Measurements from ENCODE around the gene SLC25A20. TPM values are rescaled to one million over a fixed set of nuclear protein-coding genes. Genes with fewer than 3 reads are reported as not detected.

Gene SLC25A20
- total RNA-seq, 1 donor from 2014 or later = 10.5 TPM

DNA sequence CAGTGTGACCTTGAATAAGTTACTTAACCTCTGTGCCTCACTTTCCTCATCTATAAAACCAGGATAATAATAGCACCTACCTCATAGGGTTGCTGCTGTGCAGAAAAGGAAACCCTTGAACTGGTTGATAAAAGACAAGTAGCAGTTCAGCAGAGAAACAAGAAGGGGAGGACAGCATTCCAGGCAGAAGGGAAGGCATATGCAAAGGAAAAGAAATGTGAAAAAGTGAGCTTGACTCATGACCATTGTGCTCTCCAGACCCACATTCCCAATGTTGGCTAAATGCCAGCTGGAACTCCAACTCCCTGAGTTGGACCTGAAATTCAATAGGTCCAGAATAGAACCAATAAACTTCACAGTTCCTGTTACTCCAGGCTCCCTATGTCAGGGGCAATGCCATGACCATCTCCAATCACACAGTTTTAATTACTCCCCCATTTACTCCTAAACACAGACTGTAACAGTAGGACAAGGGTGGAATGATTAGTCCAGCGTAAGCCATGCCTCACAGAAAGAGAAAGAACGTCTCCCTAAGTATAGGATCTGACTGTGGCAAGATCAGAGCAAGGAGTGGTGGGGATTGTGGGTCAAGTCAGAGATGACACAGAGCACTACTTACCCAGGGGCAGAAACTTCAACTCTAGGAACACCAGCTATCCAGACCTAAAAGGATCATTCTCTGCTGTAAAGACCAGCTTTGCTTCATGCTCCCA, 77.9 kb downstream of the SLC25A20 start:
- Mint-ChIP-seq H3K27ac (peak overlapping the region; percentile 15), H3K4me1 (no peaks in the 10 kb centered on the region)

DNA sequence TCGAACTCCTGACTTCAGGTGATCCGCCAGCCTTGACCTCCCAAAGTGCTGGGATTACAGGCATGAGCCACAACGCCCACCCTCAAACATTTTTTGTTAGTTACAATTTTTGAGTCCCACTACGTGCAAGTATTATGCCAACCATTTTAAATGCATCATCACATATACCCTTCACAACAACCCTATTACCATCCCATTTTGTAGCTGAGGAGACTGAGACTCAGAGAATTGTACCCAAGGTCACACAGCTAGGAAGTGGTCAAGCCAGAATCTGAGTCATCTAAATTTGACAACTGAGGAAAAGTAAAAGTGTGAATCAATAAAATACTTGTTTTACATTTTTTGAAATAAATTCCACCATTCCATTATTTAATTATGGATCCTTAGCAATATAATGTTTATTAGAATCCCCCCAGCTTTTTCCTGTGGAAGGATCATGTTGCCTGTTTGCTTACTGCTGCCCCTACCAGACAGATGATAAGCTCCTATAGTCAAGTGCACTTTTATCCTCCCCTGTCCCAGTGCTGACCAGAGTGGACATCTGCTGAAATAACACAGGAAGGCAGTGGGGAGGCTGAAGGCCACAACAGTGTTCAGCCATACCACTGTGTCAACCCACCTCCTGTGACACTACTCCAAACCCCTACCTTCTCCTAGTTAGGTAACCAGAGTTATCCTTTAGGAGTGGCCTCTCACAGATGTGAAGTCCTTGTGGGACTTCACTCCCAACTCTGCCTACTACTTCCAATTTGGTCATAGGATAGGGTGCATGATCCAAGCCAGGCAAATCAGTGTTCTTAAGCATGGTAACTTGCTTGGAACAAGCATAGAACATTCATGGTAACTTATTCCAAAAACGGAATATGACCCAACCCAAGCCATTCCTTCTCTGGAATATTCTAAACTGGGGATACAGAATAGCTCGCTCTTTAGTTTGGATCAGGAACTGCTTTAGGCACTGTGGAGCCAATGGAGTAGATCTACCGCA, 79.2 kb downstream of the SLC25A20 start:
- H3K27ac Mint-ChIP-seq = no peak overlapping the region
- TF ChIP-seq, protein P1, sequence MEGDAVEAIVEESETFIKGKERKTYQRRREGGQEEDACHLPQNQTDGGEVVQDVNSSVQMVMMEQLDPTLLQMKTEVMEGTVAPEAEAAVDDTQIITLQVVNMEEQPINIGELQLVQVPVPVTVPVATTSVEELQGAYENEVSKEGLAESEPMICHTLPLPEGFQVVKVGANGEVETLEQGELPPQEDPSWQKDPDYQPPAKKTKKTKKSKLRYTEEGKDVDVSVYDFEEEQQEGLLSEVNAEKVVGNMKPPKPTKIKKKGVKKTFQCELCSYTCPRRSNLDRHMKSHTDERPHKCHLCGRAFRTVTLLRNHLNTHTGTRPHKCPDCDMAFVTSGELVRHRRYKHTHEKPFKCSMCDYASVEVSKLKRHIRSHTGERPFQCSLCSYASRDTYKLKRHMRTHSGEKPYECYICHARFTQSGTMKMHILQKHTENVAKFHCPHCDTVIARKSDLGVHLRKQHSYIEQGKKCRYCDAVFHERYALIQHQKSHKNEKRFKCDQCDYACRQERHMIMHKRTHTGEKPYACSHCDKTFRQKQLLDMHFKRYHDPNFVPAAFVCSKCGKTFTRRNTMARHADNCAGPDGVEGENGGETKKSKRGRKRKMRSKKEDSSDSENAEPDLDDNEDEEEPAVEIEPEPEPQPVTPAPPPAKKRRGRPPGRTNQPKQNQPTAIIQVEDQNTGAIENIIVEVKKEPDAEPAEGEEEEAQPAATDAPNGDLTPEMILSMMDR (IDR thresholded peaks at IDR 0.05; ENCODE audit: unreplicated experiment) = no peak
- H3K27me3 Mint-ChIP-seq (ENCODE audit: low read depth) = no peaks in the 10 kb centered on the region
- H3K9me3 Mint-ChIP-seq = no peaks in the 10 kb centered on the region
- H3K4me1 Mint-ChIP-seq = no peaks in the 10 kb centered on the region
- H3K36me3 Mint-ChIP-seq = no peaks in the 10 kb centered on the region
- no peak for DNase-seq (ENCODE audit: low spot score in 2 of 2, unreplicated experiment in 2 of 2)
- no peak overlapping the region for H3K4me3 Mint-ChIP-seq

More for the DNA sequence above, 77.9 kb downstream of the SLC25A20 start:
- no peak overlapping the region for H3K4me3 Mint-ChIP-seq
- H3K9me3 Mint-ChIP-seq = no peaks in the 10 kb centered on the region
- DNase-seq (ENCODE audit: low spot score in 2 of 2, unreplicated experiment in 2 of 2) = no peak
- TF ChIP-seq, protein P1 (IDR thresholded peaks at IDR 0.05; ENCODE audit: unreplicated experiment) = no peak
- no peaks in the 10 kb centered on the region for H3K36me3 Mint-ChIP-seq
- H3K27me3 Mint-ChIP-seq (ENCODE audit: low read depth) = no peaks in the 10 kb centered on the region

DNA sequence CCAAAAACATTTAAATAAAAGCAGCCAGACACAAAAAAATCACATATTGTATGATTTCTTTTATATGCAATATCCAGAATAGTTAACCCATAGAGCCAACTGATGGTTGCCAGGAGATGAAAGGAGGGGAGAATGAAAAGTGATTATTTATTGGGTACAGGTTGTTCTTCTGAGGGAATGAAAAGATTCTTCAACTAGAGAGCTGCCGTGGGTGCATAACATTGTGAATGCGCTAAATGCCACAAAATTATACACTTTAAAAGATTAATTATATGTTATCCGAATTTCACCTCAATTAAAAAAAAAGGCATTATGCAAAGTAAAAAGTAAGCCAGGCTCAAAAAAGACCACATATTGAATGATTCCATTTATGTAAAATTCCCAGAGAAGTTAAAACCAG, 87.2 kb downstream of the SLC25A20 start:
- Mint-ChIP-seq H3K9me3 (no peaks in the 10 kb centered on the region), H3K27ac (no peak overlapping the region), H3K36me3 (no peaks in the 10 kb centered on the region), H3K27me3 (ENCODE audit: low read depth) (no peaks in the 10 kb centered on the region), H3K4me1 (no peaks in the 10 kb centered on the region), H3K4me3 (no peak overlapping the region)
- no peak for DNase-seq (ENCODE audit: low spot score in 2 of 2, unreplicated experiment in 2 of 2)
- TF ChIP-seq, protein P1 (IDR thresholded peaks at IDR 0.05; ENCODE audit: unreplicated experiment) = no peak

Other genes starting within 250 kb of the SLC25A20 start
- gene CELSR3, start 236.0 kb downstream of the SLC25A20 start, total RNA-seq = 5.0 to 5.6 TPM (median 5.2 TPM) in 3 replicates
- 30.7 to 33.5 TPM (median 31.9 TPM) in 3 replicates for gene NCKIPSD, start 213.0 kb downstream of the SLC25A20 start, total RNA-seq
- 207 to 212 TPM (median 209 TPM) in 3 replicates for gene IP6K2, start 181.7 kb downstream of the SLC25A20 start, total RNA-seq
- gene PRKAR2A, start 51.0 kb downstream of the SLC25A20 start, total RNA-seq = 34.1 to 37.5 TPM (median 35.4 TPM) in 3 replicates
- 87.0 to 102 TPM (median 100 TPM) in 3 replicates for gene ARIH2, start 20.0 kb upstream of the SLC25A20 start, total RNA-seq
- gene P4HTM, start 91.4 kb upstream of the SLC25A20 start, total RNA-seq = 57.9 to 59.9 TPM (median 58.4 TPM) in 3 replicates
- gene WDR6, start 108.5 kb upstream of the SLC25A20 start, total RNA-seq = 384 to 409 TPM (median 396 TPM) in 3 replicates
- 22.1 to 24.2 TPM (median 23.4 TPM) in 3 replicates for gene DALRD3, start 119.7 kb upstream of the SLC25A20 start, total RNA-seq
- 61.4 to 63.4 TPM (median 62.0 TPM) in 3 replicates for gene NDUFAF3, start 123.2 kb upstream of the SLC25A20 start, total RNA-seq
- 207 to 217 TPM (median 216 TPM) in 3 replicates for gene IMPDH2, start 130.5 kb upstream of the SLC25A20 start, total RNA-seq
- gene QRICH1, start 195.2 kb upstream of the SLC25A20 start, total RNA-seq = 130 to 133 TPM (median 132 TPM) in 3 replicates
- 364 to 373 TPM (median 373 TPM) in 3 replicates for gene QARS1, start 205.9 kb upstream of the SLC25A20 start, total RNA-seq
- gene USP19, start 221.9 kb upstream of the SLC25A20 start, total RNA-seq = 76.2 to 79.7 TPM (median 76.6 TPM) in 3 replicates
- 335 to 359 TPM (median 348 TPM) in 3 replicates for gene LAMB2, start 234.2 kb upstream of the SLC25A20 start, total RNA-seq

Data from mesothelial cell of epicardium (in vitro differentiated cells).